HEK293 (cell line): Measurements from ENCODE around the gene PTPRCAP.

ENCODE experiments used
- CTCF ChIP-seq: fragments of 450-650 bp; formaldehyde crosslinking; IDR thresholded peaks from 2 replicates; pipeline ENCODE4 v1.5.1; 2016; ENCODE audit warnings: missing biosample characterization, missing genetic modification characterization
- ELK4 ChIP-seq: IDR thresholded peaks from 2 replicates; pipeline ENCODE4 v1.6.1; 2011; ENCODE audit warnings: mild to moderate bottlenecking, low read depth, low read length, borderline replicate concordance
- PATZ1 ChIP-seq: fragments of 450-650 bp; formaldehyde crosslinking; IDR thresholded peaks from 2 replicates; pipeline ENCODE4 v1.5.1; 2016; ENCODE audit warnings: missing biosample characterization, missing genetic modification characterization
- YY1 ChIP-seq: fragments of 450-650 bp; formaldehyde crosslinking; IDR thresholded peaks from 2 replicates; pipeline ENCODE4 v1.5.1; 2018; ENCODE audit warnings: missing biosample characterization, missing genetic modification characterization
- ZNF707 ChIP-seq: fragments of 450-650 bp; formaldehyde crosslinking; IDR thresholded peaks from 2 replicates; pipeline ENCODE4 v1.5.1; 2016; ENCODE audit warnings: missing biosample characterization, missing genetic modification characterization

- no peak for TF ChIP-seq YY1 (tag by site-specific recombination)
- no peak for TF ChIP-seq CTCF (tag by site-specific recombination)
- no peak for TF ChIP-seq ZNF707 (tag by site-specific recombination)
- TF ChIP-seq ELK4, result no peak
- peak; percentile 88 for TF ChIP-seq PATZ1 (tag by site-specific recombination)
These were observed 27.1 kb upstream of the PTPRCAP start for GRCh38 chr11:67464411-67465188.
